Testis (tissue), 5 donors: ENCODE measurements around the gene NPIPA3. TPM values are rescaled to one million over a fixed set of nuclear protein-coding genes. Genes with fewer than 3 reads are reported as not detected.
"Not testable (repeated sequence)": the region's sequence is repeated elsewhere in the genome, so short reads cannot be mapped to it uniquely, and the experiment has no call there.

Experiments
- DNase-seq: peaks from one replicate; pipeline ENCODE4 v3.0.0-alpha.2; 2019
- H3K27ac ChIP-seq, 2 donors: fragments of 200-600 bp; sonication (generic); one replicate each; pipeline ENCODE4 v1.5.1; 2019
- H3K27me3 ChIP-seq: fragments of 200-600 bp; sonication (generic); one replicate; pipeline ENCODE4 v1.5.1; 2019
- H3K36me3 ChIP-seq: fragments of 200-600 bp; sonication (generic); one replicate; pipeline ENCODE4 v1.5.1; 2017; ENCODE audit warnings: low read depth; ENCODE audit errors: missing control alignments
- H3K4me1 ChIP-seq: fragments of 200-600 bp; sonication (generic); one replicate; pipeline ENCODE4 v1.5.1; 2019
- H3K4me3 ChIP-seq, 2 donors: fragments of 200-600 bp; sonication (generic); one replicate each; pipeline ENCODE4 v1.5.1; 2017 to 2019
- H3K9me3 ChIP-seq: fragments of 200-600 bp; sonication (generic); one replicate; pipeline ENCODE4 v1.5.1; 2017
- CTCF ChIP-seq, 3 experiments: fragments of 450-650 bp in 2 of 3; fragments of 200-600 bp in 1 of 3; sonication (generic) in 1 of 3; IDR thresholded peaks; one replicate each; pipeline ENCODE4 v1.5.1; 2016 to 2019; ENCODE audit warnings: antibody characterized with exemption in 3 of 3, mild to moderate bottlenecking in 2 of 3, moderate library complexity in 1 of 3
- POLR2A ChIP-seq: fragments of 450-650 bp; IDR thresholded peaks from one replicate; pipeline ENCODE4 v1.6.1; 2017; ENCODE audit warnings: antibody characterized with exemption, mild to moderate bottlenecking, moderate library complexity
- WGBS, 2 donors: methylation state at CpG; one replicate each; pipeline ENCODE4 v1.1.5; 2018; 5-methylcytosine and 5-hydroxymethylcytosine counted together
- intact Hi-C: fragments of 100-400 bp; cut with DNase I; formaldehyde crosslinking; loops from one replicate; pipeline ENCODE4 v1.15.1; 2023; ENCODE audit warnings: low total_unique reads
- long read RNA-seq, 2 donors: transcript quantifications; one replicate each; lab custom pipeline, GENCODE V29; 2026
- polyA plus RNA-seq: library from polyadenylated mRNA; stranded (reverse); fragments of 350-450 nt; fragmentation: Illumina TruSeq; extraction: RNeasy Lipid Tissue Mini Kit (QIAGEN cat#74804); gene quantifications from one replicate; pipeline ENCODE4 v1.2.3, GENCODE V29; 2014; ENCODE audit warnings: low read depth, low replicate concordance; ENCODE audit not compliant: insufficient read depth
- total RNA-seq, 2 donors: library from RNA; depleted of rRNA; stranded (reverse); fragments of >200 nt; gene quantifications; one replicate each; pipeline ENCODE4 v1.2.3, GENCODE V29; 2016

NPIPA3 gene
- total RNA-seq, result 1 to 10 TPM; 4.2 to 4.5 TPM
- 1.9 TPM for polyA plus RNA-seq
- long read RNA-seq, donor 1, result 0 reads
- long read RNA-seq, donor 2, result 0 reads

- intact Hi-C loops, H3K27me3 ChIP-seq, H3K9me3 ChIP-seq, DNase-seq, H3K36me3 ChIP-seq, H3K4me1 ChIP-seq, H3K4me3 ChIP-seq, H3K27ac ChIP-seq: not testable (repeated sequence)
- WGBS, 2 donors, result no CpG with 5 or more reads among the region's 73 CpGs
Observed at GRCh38 chr16:14703156-14704011, at the start of gene NPIPA3. NPIPA3 (plus strand) TSS chr16:14703411; CDS start chr16:14708944, 5,533 bp downstream.

- no peaks in the 10 kb centered on the region for H3K9me3 ChIP-seq
- intact Hi-C loops, result no loop called here
- TF ChIP-seq CTCF (IDR thresholded peaks at IDR 0.05) (no peak), POLR2A (no peak)
- WGBS, 2 donors, result 93 to 95% methylated on average over 2 of the region's 2 CpGs
- H3K4me1 ChIP-seq, result no peaks in the 10 kb centered on the region
- H3K4me3 ChIP-seq, result no peak overlapping the region
- no peaks in the 10 kb centered on the region for H3K27me3 ChIP-seq
- H3K27ac ChIP-seq, result no peak overlapping the region
- H3K36me3 ChIP-seq, result no peaks in the 10 kb centered on the region
- DNase-seq, result no peak
Observed at GRCh38 chr16:14658063-14658462, 45.1 kb upstream of the NPIPA3 start.

GRCh38 chr16:14667347-14668266 is 35.6 kb upstream of the NPIPA3 start:
- H3K9me3 ChIP-seq, result no peaks in the 10 kb centered on the region
- no peak overlapping the region for H3K27ac ChIP-seq
- WGBS, 2 donors, result 80 to 82% methylated on average over 16 of the region's 16 CpGs
- intact Hi-C loops, result no loop called here
- no peak for TF ChIP-seq POLR2A
- TF ChIP-seq CTCF (IDR thresholded peaks at IDR 0.05), result no peak
- DNase-seq, result no peak
- H3K27me3 ChIP-seq, result no peaks in the 10 kb centered on the region
- H3K4me1 ChIP-seq, result no peaks in the 10 kb centered on the region
- no peaks in the 10 kb centered on the region for H3K36me3 ChIP-seq
- H3K4me3 ChIP-seq, result no peak overlapping the region

- Histone ChIP-seq H3K27me3 (no peaks in the 10 kb centered on the region), H3K36me3 (no peaks in the 10 kb centered on the region), H3K4me1 (no peaks in the 10 kb centered on the region), H3K9me3 (no peaks in the 10 kb centered on the region), H3K27ac (no peak overlapping the region), H3K4me3 (no peak overlapping the region)
- TF ChIP-seq CTCF (IDR thresholded peaks at IDR 0.05) (no peak), POLR2A (no peak)
- intact Hi-C loops, result no loop called here
- WGBS, 2 donors, result 81 to 87% methylated on average over 7 of the region's 7 CpGs
- DNase-seq, result no peak
Observed at GRCh38 chr16:14668556-14669223, 34.5 kb upstream of the NPIPA3 start.
